Daoy (cell line): ENCODE results near the gene NOP53. TPM values are rescaled to one million over a fixed set of nuclear protein-coding genes. Genes with fewer than 3 reads are reported as not detected.
"Not testable (repeated sequence)": the region's sequence is repeated elsewhere in the genome, so short reads cannot be mapped to it uniquely, and the experiment has no call there.

ENCODE experiments used
- DNase-seq: peaks from one replicate; pipeline ENCODE4 v3.0.0-alpha.2; 2015; ENCODE audit warnings: low read depth
- total RNA-seq: library from RNA; depleted of rRNA; stranded (reverse); fragments of >200 nt; shearing (Covaris generic); gene quantifications from 2 replicates; pipeline ENCODE4 v1.2.3, GENCODE V29; 2014; rRNA removed

The NOP53 gene
- 48.0 and 56.6 TPM in 2 replicates for total RNA-seq

- peak; percentile 97 for DNase-seq
Observed at GRCh38 chr19:47745010-47745901, at the start of gene NOP53. Gene NOP53, plus strand, starts transcription at chr19:47745546. Its CDS starts 14 bp downstream, at chr19:47745560.

GRCh38 chr19:47696635-47697034 lies 48.7 kb upstream of the NOP53 start:
- DNase-seq, result no peak

GRCh38 chr19:47697863-47698609 lies 47.3 kb upstream of the NOP53 start:
- DNase-seq, result peak; percentile 86

- no peak for DNase-seq
Observed at GRCh38 chr19:47698631-47699359, 46.6 kb upstream of the NOP53 start.

- DNase-seq, result peak; percentile 56
Observed at GRCh38 chr19:47699360-47699917, 45.9 kb upstream of the NOP53 start.

- no peak for DNase-seq
Observed at GRCh38 chr19:47700934-47701716, 44.2 kb upstream of the NOP53 start.

- DNase-seq, result no peak
Observed at GRCh38 chr19:47701717-47702552, 43.4 kb upstream of the NOP53 start.

GRCh38 chr19:47702671-47703070 lies 42.7 kb upstream of the NOP53 start:
- DNase-seq, result no peak

- no peak for DNase-seq
Observed at GRCh38 chr19:47703301-47703700, 42.0 kb upstream of the NOP53 start.

GRCh38 chr19:47704024-47704423 lies 41.3 kb upstream of the NOP53 start:
- no peak for DNase-seq

- no peak for DNase-seq
Observed at GRCh38 chr19:47704656-47705055, 40.7 kb upstream of the NOP53 start.

GRCh38 chr19:47707135-47707925 lies 38.0 kb upstream of the NOP53 start:
- DNase-seq, result peak; percentile 84

- no peak for DNase-seq
Observed at GRCh38 chr19:47711652-47712242, 33.6 kb upstream of the NOP53 start.

- DNase-seq, result peak; percentile 77
Observed at GRCh38 chr19:47713046-47714021, 32.0 kb upstream of the NOP53 start, which contains the start of gene EHD2. Gene EHD2, plus strand, starts transcription at chr19:47713422. Its CDS starts 3,191 bp downstream, at chr19:47716613.

GRCh38 chr19:47714339-47714738 lies 31.0 kb upstream of the NOP53 start:
- DNase-seq, result no peak

- not testable (repeated sequence) for DNase-seq
Observed at GRCh38 chr19:47714855-47715254, 30.5 kb upstream of the NOP53 start.

- DNase-seq, result no peak
Observed at GRCh38 chr19:47716270-47716937, 28.9 kb upstream of the NOP53 start.
